Chondrocyte (in vitro differentiated cells): ENCODE results near the gene KRT9. TPM values are rescaled to one million over a fixed set of nuclear protein-coding genes. Genes with fewer than 3 reads are reported as not detected.

Experiments
- DNase-seq: peaks from one replicate; pipeline ENCODE4 v3.0.0; 2021; ENCODE audit warnings: mixed read lengths, low spot score
- H3K27ac Mint-ChIP-seq: one replicate; pipeline ENCODE4 v1.8.0; 2021; ENCODE audit warnings: mild to moderate bottlenecking, moderate library complexity, mixed read lengths; ENCODE audit not compliant: unreplicated experiment
- H3K27me3 Mint-ChIP-seq: 2 replicates; pipeline ENCODE4 v1.8.0; 2021; ENCODE audit warnings: low read depth, mixed read lengths
- H3K36me3 Mint-ChIP-seq: 2 replicates; pipeline ENCODE4 v1.8.0; 2021; ENCODE audit warnings: low read depth, mixed read lengths
- H3K4me1 Mint-ChIP-seq: 2 replicates; pipeline ENCODE4 v1.8.0; 2021; ENCODE audit warnings: low read depth, mild to moderate bottlenecking, mixed read lengths
- H3K4me3 Mint-ChIP-seq: one replicate; pipeline ENCODE4 v1.8.0; 2021; ENCODE audit warnings: mild to moderate bottlenecking, moderate library complexity, mixed read lengths; ENCODE audit not compliant: unreplicated experiment
- H3K9me3 Mint-ChIP-seq: 2 replicates; pipeline ENCODE4 v1.8.0; 2021; ENCODE audit warnings: low read depth, mixed read lengths
- total RNA-seq: library from RNA; stranded (reverse); gene quantifications from 3 replicates; pipeline ENCODE4 v1.2.1, GENCODE V29; 2021
- TF ChIP-seq, protein P1 (sequence below): fragments of 200-600 bp; sonication (generic); IDR thresholded peaks from 2 replicates; pipeline ENCODE4 v1.5.0; 2021; ENCODE audit warnings: antibody characterized with exemption, mild to moderate bottlenecking, moderate library complexity

The KRT9 gene
- total RNA-seq, 1 donor from 2014 or later, result not detected

DNA sequence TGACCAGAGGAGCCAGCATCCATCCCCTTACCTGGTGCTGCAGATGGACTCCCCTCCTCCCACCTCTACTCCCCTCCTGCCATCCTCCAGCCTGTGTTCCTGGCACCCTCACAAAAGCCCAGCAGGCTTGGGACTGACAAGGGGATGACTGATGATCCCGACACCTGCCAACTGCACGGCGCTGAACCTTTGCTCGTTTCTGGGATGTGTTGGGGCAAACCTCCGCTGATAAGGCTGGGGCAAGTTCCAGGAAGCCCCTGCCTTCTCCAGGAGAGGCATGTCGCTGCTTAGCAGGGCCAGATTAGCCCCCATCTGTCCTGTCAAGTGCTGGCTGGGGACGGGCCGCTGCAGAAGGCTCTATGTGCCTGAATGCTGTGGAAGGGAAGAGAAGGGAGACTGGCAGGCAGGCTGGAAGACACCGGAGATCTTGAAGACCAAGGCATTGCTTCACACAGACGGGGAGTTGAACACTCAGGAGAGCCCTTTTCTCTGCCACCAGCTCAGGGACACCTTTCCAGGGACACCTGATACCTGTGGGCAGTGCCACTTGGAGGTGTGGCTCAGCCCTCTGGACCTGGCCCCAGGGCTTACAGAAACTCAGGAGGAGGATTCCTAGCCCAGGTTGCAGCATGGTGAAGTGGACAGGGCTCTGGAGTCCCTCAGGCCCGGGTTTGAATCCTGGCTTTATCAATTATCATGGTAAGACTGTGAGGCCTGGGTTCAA lies 52.2 kb downstream of the KRT9 start:
- Mint-ChIP-seq H3K27me3 (peaks cover 7% of the 10 kb centered on the region), H3K36me3 (no peaks in the 10 kb centered on the region), H3K4me1 (peaks cover 8% of the 10 kb centered on the region), H3K4me3 (no peak overlapping the region), H3K27ac (no peak overlapping the region), H3K9me3 (no peaks in the 10 kb centered on the region)
- no peak for DNase-seq
- TF ChIP-seq, protein P1, sequence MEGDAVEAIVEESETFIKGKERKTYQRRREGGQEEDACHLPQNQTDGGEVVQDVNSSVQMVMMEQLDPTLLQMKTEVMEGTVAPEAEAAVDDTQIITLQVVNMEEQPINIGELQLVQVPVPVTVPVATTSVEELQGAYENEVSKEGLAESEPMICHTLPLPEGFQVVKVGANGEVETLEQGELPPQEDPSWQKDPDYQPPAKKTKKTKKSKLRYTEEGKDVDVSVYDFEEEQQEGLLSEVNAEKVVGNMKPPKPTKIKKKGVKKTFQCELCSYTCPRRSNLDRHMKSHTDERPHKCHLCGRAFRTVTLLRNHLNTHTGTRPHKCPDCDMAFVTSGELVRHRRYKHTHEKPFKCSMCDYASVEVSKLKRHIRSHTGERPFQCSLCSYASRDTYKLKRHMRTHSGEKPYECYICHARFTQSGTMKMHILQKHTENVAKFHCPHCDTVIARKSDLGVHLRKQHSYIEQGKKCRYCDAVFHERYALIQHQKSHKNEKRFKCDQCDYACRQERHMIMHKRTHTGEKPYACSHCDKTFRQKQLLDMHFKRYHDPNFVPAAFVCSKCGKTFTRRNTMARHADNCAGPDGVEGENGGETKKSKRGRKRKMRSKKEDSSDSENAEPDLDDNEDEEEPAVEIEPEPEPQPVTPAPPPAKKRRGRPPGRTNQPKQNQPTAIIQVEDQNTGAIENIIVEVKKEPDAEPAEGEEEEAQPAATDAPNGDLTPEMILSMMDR, result no peak

DNA sequence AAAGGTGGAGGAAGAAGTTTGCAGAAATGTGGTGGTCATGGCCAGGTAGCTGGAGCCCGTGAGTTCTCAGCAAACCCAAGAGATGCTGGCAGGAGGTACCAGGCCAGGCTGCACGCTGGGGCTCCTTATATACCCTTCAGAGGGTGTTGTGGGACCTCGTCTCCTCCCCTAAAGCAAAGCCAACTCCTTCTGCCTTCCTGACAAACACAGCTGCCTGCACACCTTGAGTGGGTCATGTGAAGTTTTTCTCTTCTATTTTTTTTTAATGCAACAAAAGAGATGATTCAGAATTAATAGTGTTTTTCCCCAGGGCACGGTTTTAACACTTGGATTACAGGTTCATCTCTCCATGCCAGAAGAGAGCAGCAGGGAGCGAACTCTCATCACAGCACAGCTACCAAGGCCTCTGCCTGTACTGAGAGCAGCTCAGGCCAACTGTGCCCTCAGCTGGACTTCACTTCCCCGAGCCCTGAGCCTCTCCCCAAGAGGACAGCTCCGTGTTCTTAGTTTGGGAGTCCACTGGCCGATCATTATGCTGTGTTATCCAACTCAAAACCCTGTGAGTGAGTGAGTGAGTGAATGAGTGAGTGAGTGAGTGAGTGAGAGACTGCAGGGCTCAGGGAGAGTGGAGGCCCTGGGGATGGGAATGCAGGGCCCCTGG lies 52.9 kb downstream of the KRT9 start, which contains the start of gene KRT15:
TSS of gene KRT15 (minus strand) at position 102 of the 661 bp plus-strand sequence. CDS start at position 39, 63 bp downstream.
- TF ChIP-seq, protein P1, result no peak
- no peaks in the 10 kb centered on the region for H3K36me3 Mint-ChIP-seq
- H3K4me1 Mint-ChIP-seq, result peaks cover 8% of the 10 kb centered on the region
- H3K27me3 Mint-ChIP-seq, result peaks cover 11% of the 10 kb centered on the region
- no peak for DNase-seq
- H3K27ac Mint-ChIP-seq, result no peak within 1 kb of the TSS
- H3K9me3 Mint-ChIP-seq, result no peaks in the 10 kb centered on the region
- H3K4me3 Mint-ChIP-seq, result no peak within 1 kb of the TSS

DNA sequence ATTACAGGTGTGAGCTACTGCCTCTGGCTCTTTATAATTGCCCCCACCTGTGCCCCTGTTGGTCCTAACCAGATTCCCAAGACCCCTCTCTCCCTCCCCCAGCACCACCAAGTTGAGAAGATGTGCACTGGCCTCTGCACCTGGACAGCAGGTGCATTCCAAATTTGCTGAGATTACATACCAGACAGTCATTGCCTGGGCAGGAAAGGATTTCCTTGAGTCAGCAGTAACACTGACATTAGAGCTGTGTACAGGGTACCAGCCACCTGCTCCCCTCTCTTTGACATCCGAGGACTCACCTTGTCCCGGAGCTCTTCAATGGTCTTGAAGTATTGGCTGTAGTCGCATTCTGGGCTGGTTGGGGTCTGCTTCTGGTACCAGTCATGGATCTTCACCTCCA lies 53.8 kb downstream of the KRT9 start:
- Mint-ChIP-seq H3K9me3 (no peaks in the 10 kb centered on the region), H3K4me3 (no peak overlapping the region), H3K27ac (no peak overlapping the region), H3K27me3 (peaks cover 11% of the 10 kb centered on the region), H3K36me3 (no peaks in the 10 kb centered on the region), H3K4me1 (peaks cover 5% of the 10 kb centered on the region)
- TF ChIP-seq, protein P1, result no peak
- no peak for DNase-seq

DNA sequence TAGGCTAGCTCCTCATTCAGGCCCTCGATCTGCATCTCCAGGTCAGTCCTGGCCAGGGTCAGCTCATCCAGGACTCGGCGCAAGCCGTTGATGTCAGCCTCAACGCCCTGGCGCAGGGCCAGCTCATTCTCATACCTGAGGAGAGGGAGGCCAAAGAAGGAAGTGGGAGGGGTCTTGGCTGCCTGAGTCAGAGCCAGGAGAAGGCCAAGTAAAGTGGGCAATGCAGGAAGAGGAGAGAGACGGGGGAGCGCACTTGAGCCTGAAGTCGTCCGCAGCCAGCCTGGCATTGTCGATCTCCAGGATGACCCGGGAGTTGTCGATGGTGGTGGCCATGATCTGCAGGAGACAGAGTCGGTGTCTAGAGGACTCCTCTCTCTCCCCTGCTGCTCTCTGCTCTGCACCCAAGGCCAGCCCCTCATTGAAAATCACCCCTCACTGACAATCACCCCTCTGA lies 55.0 kb downstream of the KRT9 start:
- Mint-ChIP-seq H3K9me3 (no peaks in the 10 kb centered on the region), H3K27ac (no peak overlapping the region), H3K36me3 (no peaks in the 10 kb centered on the region), H3K27me3 (peaks cover 11% of the 10 kb centered on the region), H3K4me1 (peaks cover 4% of the 10 kb centered on the region), H3K4me3 (no peak overlapping the region)
- TF ChIP-seq, protein P1, result no peak
- no peak for DNase-seq

DNA sequence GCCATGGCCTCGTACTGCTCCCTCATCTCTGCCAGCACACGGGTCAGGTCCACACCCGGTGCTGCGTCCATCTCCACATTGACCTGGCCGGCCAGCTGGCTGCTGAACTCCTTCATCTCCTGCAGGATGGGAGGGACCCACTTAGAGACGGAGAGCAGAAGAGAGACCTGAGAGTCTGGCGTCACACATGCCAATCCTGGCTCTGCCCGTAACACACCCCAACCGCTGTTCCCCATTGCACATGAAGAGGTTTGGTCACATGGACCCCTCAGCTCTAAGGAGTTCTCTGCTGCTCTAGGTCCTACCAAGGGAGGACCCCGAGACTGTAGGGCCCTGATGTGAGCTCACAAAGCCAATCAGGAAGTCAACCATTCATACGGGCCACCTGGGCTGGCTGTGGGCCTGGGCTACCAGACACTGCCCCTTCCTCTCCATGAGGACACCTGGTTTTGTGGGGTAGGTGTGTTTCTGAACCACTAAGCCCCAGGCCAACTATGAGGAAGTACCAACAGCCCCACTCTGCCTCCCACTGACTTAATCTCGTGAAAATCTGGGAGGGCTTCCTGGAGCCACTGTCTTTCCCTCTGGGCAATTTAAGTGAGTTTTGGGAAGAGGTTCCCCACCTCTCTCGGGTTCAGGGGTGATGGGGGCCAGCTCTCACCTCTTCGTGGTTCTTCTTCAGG lies 55.6 kb downstream of the KRT9 start:
- peaks cover 11% of the 10 kb centered on the region for H3K27me3 Mint-ChIP-seq
- TF ChIP-seq, protein P1, result no peak
- H3K4me1 Mint-ChIP-seq, result no peaks in the 10 kb centered on the region
- no peaks in the 10 kb centered on the region for H3K36me3 Mint-ChIP-seq
- H3K27ac Mint-ChIP-seq, result no peak overlapping the region
- H3K4me3 Mint-ChIP-seq, result no peak overlapping the region
- H3K9me3 Mint-ChIP-seq, result no peaks in the 10 kb centered on the region
- DNase-seq, result no peak
